ENCODE results near the gene PHF2. TPM values are rescaled to one million over a fixed set of nuclear protein-coding genes. Genes with fewer than 3 reads are reported as not detected.
A peak's percentile ranks its signal among the peaks of the same experiment; 100 is the strongest.

PHF2 gene
- total RNA-seq, 1 donor from 2014 or later = 27.4 TPM

- intact Hi-C loops (cut with micrococcal nuclease) = no loop called here
- Histone ChIP-seq H3K9me3 (replicated peaks) (no peaks in the 10 kb centered on the region), H3K36me3 (peaks cover 52% of the 10 kb centered on the region), H3K27me3 (ENCODE audit: low read depth) (no peaks in the 10 kb centered on the region), H3K4me3 (no peak overlapping the region), H3K27ac (replicated peaks) (no peak overlapping the region), H3K4me1 (peaks cover 9% of the 10 kb centered on the region)
- no peak for TF ChIP-seq CTCF (IDR thresholded peaks at IDR 0.05; ENCODE audit: borderline replicate concordance)
- peak; percentile 7 for DNase-seq
Measured at GRCh38 chr9:93676310-93677047, 100.1 kb downstream of the PHF2 start.

GRCh38 chr9:93677048-93677571 is 100.7 kb downstream of the PHF2 start:
- Histone ChIP-seq H3K4me1 (peaks cover 9% of the 10 kb centered on the region), H3K36me3 (peaks cover 52% of the 10 kb centered on the region), H3K4me3 (no peak overlapping the region), H3K27me3 (ENCODE audit: low read depth) (no peaks in the 10 kb centered on the region), H3K27ac (replicated peaks) (no peak overlapping the region), H3K9me3 (replicated peaks) (no peaks in the 10 kb centered on the region)
- DNase-seq = peak; percentile 7
- TF ChIP-seq CTCF (IDR thresholded peaks at IDR 0.05; ENCODE audit: borderline replicate concordance) = no peak
- intact Hi-C loops (cut with micrococcal nuclease) = no loop called here

- intact Hi-C loops (cut with micrococcal nuclease) = no loop called here
- H3K27me3 ChIP-seq (ENCODE audit: low read depth) = no peaks in the 10 kb centered on the region
- H3K27ac ChIP-seq (replicated peaks) = no peak overlapping the region
- no peaks in the 10 kb centered on the region for H3K9me3 ChIP-seq (replicated peaks)
- H3K36me3 ChIP-seq = peaks cover 52% of the 10 kb centered on the region
- DNase-seq = peak; percentile 2
- H3K4me3 ChIP-seq = no peak overlapping the region
- TF ChIP-seq CTCF (IDR thresholded peaks at IDR 0.05; ENCODE audit: borderline replicate concordance) = no peak
- peaks cover 5% of the 10 kb centered on the region for H3K4me1 ChIP-seq
Measured at GRCh38 chr9:93677641-93678136, 101.3 kb downstream of the PHF2 start.

- no peaks in the 10 kb centered on the region for H3K27me3 ChIP-seq (ENCODE audit: low read depth)
- peaks cover 52% of the 10 kb centered on the region for H3K36me3 ChIP-seq
- intact Hi-C loops (cut with micrococcal nuclease) = no loop called here
Measured at GRCh38 chr9:93678199-93679019, 102.0 kb downstream of the PHF2 start.

More at GRCh38 chr9:93678199-93679019, 102.0 kb downstream of the PHF2 start:
- H3K27ac ChIP-seq (replicated peaks) = no peak overlapping the region
- no peaks in the 10 kb centered on the region for H3K4me1 ChIP-seq
- TF ChIP-seq CTCF (IDR thresholded peaks at IDR 0.05; ENCODE audit: borderline replicate concordance) = no peak
- H3K9me3 ChIP-seq (replicated peaks) = no peaks in the 10 kb centered on the region
- peak; percentile 10 for DNase-seq
- H3K4me3 ChIP-seq = no peak overlapping the region

Data from left ventricle myocardium inferior (tissue), 1 donor.